ENCODE measurements around the gene TDRD12.
"Not testable (repeated sequence)": the region's sequence is repeated elsewhere in the genome, so short reads cannot be mapped to it uniquely, and the experiment has no call there.

The TDRD12 gene

GRCh38 chr19:32745594-32746251 lies 26.2 kb downstream of the TDRD12 start (continued):
- TF ChIP-seq ZNF692 (tag by site-specific recombination; IDR thresholded peaks at IDR 0.05) (0 out of 2 replicates have a peak, but pooled peaks have one; percentile 33), ZNF366 (tag by site-specific recombination; conservative IDR thresholded peaks at IDR 0.05) (peak; percentile 56; the same call in 1 of the 2 replicates), ZNF548 (tag by site-specific recombination; IDR thresholded peaks at IDR 0.05) (0 out of 2 replicates have a peak, but pooled peaks have one; percentile 6), ZNF473 (tag by site-specific recombination; IDR thresholded peaks at IDR 0.05) (0 out of 2 replicates have a peak, but pooled peaks have one; percentile 39), ZSCAN4 (tag by site-specific recombination; IDR thresholded peaks at IDR 0.05) (peak; percentile 88), ZFHX2 (tag by site-specific recombination; conservative IDR thresholded peaks at IDR 0.05) (peak; percentile 62)

GRCh38 chr19:32746631-32747196 lies 27.1 kb downstream of the TDRD12 start:
- H3K9me3 ChIP-seq (ENCODE audit: control insufficient read depth, insufficient read depth, low read depth, low read length); H3K27ac ChIP-seq (ENCODE audit: extremely low read depth, low read depth, low read length); H3K4me3 ChIP-seq (ENCODE audit: low read depth, low read length); POLR2A ChIA-PET; H3K36me3 ChIP-seq (ENCODE audit: control insufficient read depth in 2 of 2, insufficient read depth in 1 of 2, low read length in 2 of 2): not testable (repeated sequence)
- H3K4me1 ChIP-seq (ENCODE audit: control insufficient read depth, insufficient read depth, low read length) = peaks cover 12% of the 10 kb centered on the region
- CTCF ChIA-PET = interaction anchor here (0.6 to 1.7 kb wide), 4 partner anchors 9 to 468 kb away, joined by 3 to 4 read pairs (median 3); no protein-coding TSS in a partner anchor
- peak; percentile 98 for TF ChIP-seq ZNF398 (tag by site-specific recombination; IDR thresholded peaks at IDR 0.05)
- TF ChIP-seq GLIS1 (tag by site-specific recombination; IDR thresholded peaks at IDR 0.05) = 0 out of 2 replicates have a peak, but pooled peaks have one; percentile 9
- peak; percentile 77; the same call in 1 of the 2 replicates for TF ChIP-seq ZNF473 (tag by site-specific recombination; IDR thresholded peaks at IDR 0.05)
- peak; percentile 78 for TF ChIP-seq ZNF596 (tag by site-specific recombination; IDR thresholded peaks at IDR 0.05)
- TF ChIP-seq PRDM1 (tag by site-specific recombination; IDR thresholded peaks at IDR 0.05) = peak; percentile 77

- ChIA-PET POLR2A (interaction anchor here (0.8 to 1.3 kb wide), 2 partner anchors 13 to 76 kb away, joined by 3 read pairs; no protein-coding TSS in a partner anchor), CTCF (interaction anchor here (0.7 to 1.7 kb wide), 4 partner anchors 13 to 228 kb away, joined by 3 to 4 read pairs (median 3); no protein-coding TSS in a partner anchor)
- H3K9me3 ChIP-seq (ENCODE audit: control insufficient read depth, insufficient read depth, low read depth, low read length) = no peaks in the 10 kb centered on the region
- no peak overlapping the region for H3K4me3 ChIP-seq (ENCODE audit: low read depth, low read length)
- H3K36me3 ChIP-seq (ENCODE audit: control insufficient read depth in 2 of 2, insufficient read depth in 1 of 2, low read length in 2 of 2) = no peaks in the 10 kb centered on the region
- H3K27ac ChIP-seq (ENCODE audit: extremely low read depth, low read depth, low read length) = no peak overlapping the region
- H3K4me1 ChIP-seq (ENCODE audit: control insufficient read depth, insufficient read depth, low read length) = peaks cover 12% of the 10 kb centered on the region
- TF ChIP-seq GLIS1 (tag by site-specific recombination; IDR thresholded peaks at IDR 0.05) = peak; percentile 91
- peak; percentile 43; the same call in 1 of the 2 replicates for TF ChIP-seq ZBTB48 (tag by site-specific recombination; IDR thresholded peaks at IDR 0.05)
- TF ChIP-seq ZNF16 (tag by site-specific recombination; IDR thresholded peaks at IDR 0.05; ENCODE audit: low read depth) = no peak
- 0 out of 2 replicates have a peak, but pooled peaks have one; percentile 13 for TF ChIP-seq ZBTB20 (tag by site-specific recombination; IDR thresholded peaks at IDR 0.05)
- peak; percentile 85 for TF ChIP-seq CTCF (tag by site-specific recombination; IDR thresholded peaks at IDR 0.05)
- TF ChIP-seq ZXDB (tag by site-specific recombination; IDR thresholded peaks at IDR 0.05) = no peak
- TF ChIP-seq OSR2 (tag by site-specific recombination; IDR thresholded peaks at IDR 0.05) = peak; percentile 21; the same call in 1 of the 2 replicates
- peak; percentile 99 for TF ChIP-seq ZIC2 (tag by site-specific recombination; IDR thresholded peaks at IDR 0.05)
Observed at GRCh38 chr19:32748497-32748896, 28.9 kb downstream of the TDRD12 start.
